Fibroblast of lung (primary cell): Measurements from ENCODE around the gene MVB12A.

ENCODE experiments used
- CTCF ChIP-seq, 2 donors: IDR thresholded peaks in 1 of 2; conservative IDR thresholded peaks in 1 of 2; 1 replicate in 1 of 2; 2 replicates in 1 of 2; pipeline ENCODE4 v1.5.1; 2011 to 2012; ENCODE audit warnings: low read length in 2 of 2, control low read depth in 1 of 2, inconsistent platforms in 1 of 2, low read depth in 1 of 2, mild to moderate bottlenecking in 1 of 2
- EZH2 ChIP-seq: IDR thresholded peaks from 2 replicates; pipeline ENCODE4 v1.5.1; 2012; ENCODE audit warnings: low read length, control low read depth, mild to moderate bottlenecking; ENCODE audit errors: missing control alignments

GRCh38 chr19:17454576-17455071 is 34.8 kb downstream of the MVB12A start:
- TF ChIP-seq EZH2, result peak; percentile 86
- no peak for TF ChIP-seq CTCF (conservative IDR thresholded peaks at IDR 0.05 in 1 of 2, IDR thresholded peaks at IDR 0.05 in 1 of 2; ENCODE audit: low read depth in 1 of 2, low read length in 2 of 2)
